ENCODE results near the gene CAPSL.
A peak's percentile ranks its signal among the peaks of the same experiment; 100 is the strongest.
"Not testable (repeated sequence)": the region's sequence is repeated elsewhere in the genome, so short reads cannot be mapped to it uniquely, and the experiment has no call there.

Gene CAPSL

DNA sequence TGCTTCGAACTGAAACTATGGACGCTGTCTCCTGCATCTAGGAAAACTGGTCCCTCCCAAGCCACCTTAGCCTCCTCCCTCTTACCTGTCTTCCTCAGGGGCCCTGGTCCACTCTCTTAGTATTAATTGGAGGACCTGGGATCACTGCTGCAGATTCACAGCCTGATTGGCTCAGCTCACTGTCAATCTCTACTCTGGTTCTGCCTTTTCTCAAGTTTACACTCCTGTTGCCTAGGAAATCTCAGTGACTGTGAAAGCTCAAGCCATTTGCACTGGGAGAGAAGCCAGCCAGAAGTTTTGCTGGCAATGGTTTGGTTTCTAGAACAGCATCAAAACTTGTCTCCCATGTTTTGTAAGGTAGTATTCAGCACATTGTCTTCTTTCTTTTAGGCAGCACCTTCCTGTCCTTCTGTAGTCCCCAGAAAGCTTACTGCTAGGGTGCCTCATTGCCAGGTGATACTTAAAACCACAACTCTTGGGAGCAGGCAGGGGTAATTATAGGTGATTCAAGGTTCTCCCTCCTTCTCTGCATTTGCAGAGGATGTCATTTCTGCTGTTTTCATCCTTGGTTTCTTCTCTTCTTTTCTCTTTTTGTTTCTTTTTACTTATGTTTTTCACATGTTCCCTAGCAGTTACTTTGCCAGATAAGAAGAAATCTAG lies at the start of gene CAPSL:
Gene CAPSL, minus strand, starts transcription at position 55 of the 660 bp plus-strand sequence. CDS start 17,502 bp downstream, outside the sequence.
- no peak for DNase-seq (ENCODE audit: low read depth, low spot score)

DNA sequence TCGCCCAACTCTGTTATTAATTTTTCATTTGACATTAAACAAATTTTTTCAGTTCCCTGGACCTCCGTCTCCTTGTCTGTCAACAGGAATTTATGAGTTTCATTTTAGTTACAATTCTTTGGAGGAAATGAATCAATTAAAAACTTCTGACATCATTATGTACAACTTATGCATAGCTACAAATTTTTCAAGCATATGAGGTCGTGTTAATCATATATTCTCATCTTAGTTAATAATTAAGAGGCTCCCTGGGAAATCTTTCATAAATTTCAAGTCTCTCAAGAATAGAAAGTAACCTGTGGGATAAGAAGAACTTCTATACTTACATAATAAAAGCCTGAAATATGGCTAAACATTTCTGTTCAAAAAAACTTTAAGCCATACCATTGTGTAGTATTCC lies 49.4 kb upstream of the CAPSL start:
- DNase-seq (ENCODE audit: low read depth, low spot score) = no peak

DNA sequence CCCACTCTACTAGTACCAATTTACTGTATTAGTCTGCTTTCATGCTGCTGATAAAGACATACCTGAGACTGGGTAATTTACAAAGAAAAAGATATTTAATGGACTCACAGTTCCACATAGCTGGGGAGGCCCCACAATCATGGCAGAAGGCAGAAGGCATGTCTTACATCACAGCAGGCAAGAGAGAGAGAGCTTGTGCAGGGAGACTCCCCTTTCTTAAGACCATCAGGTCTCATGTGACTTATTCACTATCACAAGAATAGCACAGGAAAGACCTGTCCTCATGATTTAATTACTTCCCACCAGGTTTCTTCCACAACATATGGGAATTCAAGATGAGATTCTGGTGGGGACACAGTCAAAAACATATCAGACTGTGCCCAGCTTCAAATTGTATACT lies 41.3 kb upstream of the CAPSL start:
- DNase-seq (ENCODE audit: low read depth, low spot score) = no peak

DNA sequence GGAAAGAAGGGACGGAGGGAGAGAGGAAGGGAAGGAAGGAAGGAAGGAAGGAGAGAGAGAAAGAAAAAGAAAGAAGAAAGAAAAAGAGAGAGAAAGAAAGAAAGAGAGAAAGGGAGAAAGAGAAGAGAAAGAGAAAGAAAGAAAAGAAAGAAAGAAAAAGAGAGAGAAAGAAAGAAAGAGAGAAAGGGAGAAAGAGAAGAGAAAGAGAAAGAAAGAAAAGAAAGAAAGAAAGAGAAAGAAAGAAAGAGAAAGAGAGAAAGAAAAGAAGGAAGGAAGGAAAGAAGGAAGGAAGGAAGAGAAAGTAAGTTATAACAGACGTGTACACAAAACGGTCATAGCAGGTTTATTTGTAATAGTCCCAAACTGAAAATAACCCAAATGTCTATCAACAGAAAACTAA lies 38.4 kb upstream of the CAPSL start:
- DNase-seq (ENCODE audit: low read depth, low spot score) = not testable (repeated sequence)

DNA sequence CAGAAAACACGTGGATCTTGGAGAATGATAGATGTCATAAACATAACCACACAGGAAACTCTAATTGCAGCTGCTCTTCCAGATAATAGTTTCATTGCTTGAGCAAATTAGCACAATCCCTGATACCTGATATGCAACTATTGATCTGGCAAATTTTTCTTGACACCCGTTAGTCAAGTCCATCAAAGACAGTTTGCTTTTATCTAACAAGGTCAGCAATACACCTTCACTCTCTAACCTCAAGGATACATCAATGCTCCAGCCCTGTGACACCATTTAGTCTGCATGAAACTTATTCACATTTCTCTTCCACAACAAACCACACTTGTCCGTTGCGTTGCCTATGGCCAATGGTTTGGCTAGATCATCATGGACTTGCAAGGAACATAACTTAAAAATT lies 36.1 kb upstream of the CAPSL start:
- no peak for DNase-seq (ENCODE audit: low read depth, low spot score)

DNA sequence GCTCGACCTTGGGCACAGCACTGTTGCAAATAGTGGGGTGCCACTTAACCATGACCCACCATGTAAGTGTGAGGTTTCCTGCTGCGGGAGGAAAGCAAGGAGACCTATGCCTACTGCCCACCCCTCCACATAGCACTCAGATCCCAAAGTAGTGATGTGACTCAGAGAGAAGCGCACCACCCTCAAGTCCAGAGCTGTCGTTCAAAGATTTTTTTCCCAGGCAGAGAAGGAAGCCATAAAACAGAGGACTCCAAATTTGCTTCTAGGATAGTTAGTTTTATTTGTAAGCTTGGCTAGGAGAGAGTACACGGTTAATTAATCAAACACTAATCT lies 33.4 kb upstream of the CAPSL start:
- no peak for DNase-seq (ENCODE audit: low read depth, low spot score)

DNA sequence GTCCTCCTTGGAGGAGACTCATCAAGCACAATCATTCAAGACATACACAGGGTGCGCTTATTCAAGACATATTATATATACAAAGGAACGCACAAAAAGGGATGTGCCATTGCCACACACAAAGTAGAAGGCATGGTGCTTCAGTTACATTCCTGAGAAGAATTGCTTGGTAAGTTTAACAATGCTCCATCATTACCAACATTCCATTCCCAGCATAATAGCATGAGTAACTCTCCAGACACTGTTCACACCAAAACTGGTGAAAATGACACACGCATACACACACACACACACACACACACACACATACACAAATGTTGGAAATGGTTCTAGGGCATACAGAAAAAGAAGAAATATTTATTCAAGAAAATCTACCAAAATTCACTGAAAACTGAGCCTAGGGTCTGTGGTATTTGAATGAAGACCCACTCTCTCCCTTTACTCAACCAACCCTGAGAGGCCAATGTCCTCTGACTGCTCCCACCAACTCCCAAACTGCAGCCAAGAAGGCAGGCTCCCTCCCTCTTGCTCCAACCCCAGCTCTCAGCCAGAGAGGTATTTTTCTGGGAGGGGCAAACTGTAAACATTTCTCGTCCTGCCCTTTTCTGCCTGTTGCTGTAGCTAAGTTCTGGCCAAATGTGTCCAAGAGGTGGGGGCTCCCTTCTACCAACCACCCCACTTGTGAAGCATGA lies 32.9 kb upstream of the CAPSL start:
- DNase-seq (ENCODE audit: low read depth, low spot score) = no peak

DNA sequence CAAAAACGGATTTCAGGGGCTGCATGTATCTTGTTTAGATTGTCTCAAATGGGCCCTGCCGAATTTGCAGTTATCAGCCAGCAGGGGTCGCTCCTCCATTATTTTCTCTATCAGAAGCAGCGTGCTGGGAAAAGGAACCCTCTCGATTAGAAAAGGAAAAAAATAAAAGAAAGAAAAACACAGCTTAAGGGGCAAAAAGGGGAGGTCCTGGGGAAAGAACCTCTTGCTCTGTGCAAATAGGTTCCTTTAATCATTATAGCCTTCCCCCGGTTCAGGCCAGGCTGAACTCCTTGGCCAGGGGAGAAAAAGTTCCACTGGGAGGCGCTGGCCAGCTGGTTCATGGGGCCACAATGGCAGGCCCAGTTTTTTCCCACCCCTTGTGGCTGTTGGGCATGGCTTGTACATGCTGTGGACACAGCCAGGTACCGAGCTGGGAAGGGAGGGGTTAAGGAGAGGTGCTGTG lies 25.0 kb upstream of the CAPSL start:
- DNase-seq (ENCODE audit: low read depth, low spot score) = no peak

DNA sequence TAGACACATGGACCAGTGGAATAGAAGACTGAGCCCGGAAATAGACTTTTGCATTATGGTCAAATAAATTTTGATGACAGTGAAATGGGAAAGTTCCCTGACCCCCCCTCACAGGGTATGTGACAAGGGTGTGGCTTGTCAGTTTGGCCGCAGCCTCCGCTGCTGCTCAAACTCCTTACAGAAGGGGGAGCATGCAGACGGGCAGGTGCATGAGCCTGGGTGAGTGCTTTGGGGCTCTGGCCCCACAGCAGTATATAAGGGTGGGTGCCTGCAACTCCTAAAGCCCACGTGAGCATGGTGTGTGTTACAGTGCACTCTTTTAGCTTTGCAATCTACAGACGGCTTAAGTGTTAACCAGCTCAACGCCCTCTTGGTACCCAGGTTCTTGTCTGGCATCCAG lies 21.9 kb upstream of the CAPSL start:
- DNase-seq (ENCODE audit: low read depth, low spot score) = no peak

DNA sequence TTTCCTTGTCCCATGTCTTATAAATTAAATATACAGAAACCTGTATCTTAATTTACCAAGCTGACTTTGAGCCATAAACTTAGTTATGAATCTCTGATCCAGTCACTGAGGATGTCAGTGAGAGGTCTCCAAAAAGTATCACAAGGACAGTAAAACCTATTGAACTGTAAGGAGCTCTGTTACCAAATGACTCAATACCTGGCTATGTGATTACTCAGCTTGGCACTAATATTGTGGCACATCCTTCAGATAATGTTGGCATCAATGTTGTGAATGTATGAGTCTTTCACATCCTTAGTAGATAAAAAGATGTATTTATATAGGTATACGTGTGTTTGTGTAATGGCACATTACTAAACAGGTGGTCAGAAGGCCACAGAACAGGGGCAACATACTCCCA lies 18.0 kb upstream of the CAPSL start:
- no peak for DNase-seq (ENCODE audit: low read depth, low spot score)

DNA sequence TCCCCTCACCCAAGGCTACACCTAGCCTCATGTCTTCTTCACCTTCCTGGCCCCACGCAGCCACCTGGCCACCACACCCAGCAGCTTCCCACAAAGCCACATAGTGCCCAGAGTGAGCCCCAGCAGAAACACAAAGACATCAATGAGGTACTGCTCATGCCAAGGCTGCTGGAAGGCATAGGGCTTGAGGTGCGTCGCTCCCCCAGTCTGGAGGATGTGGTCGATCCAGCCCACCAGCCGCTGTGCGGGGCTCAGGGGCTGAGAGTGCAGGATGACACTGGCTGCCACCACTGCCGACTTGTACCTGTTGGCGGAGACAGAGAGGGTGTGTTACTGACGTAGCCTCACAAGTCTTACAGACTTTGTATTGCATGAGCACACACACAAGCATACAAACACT lies 15.8 kb upstream of the CAPSL start:
- DNase-seq (ENCODE audit: low read depth, low spot score) = no peak

DNA sequence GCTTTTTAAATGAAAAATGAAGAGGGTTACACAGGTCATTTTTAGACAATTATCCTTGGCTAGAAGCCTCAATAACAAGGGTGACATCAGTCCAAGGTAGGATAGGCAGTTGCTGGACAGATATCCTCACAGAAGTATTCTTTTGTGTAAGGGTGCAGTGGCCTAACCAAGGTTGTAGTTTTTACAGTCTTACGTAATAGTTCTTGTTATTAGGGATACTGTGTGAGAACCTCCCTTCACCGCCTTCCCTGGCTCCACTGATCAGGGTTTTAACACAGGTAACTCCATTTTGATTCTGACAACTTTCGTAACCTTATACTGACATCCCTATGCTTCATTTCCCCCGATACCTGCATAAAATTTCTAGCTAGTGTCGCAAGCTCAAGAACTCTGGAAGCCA lies 8.7 kb upstream of the CAPSL start:
- DNase-seq (ENCODE audit: low read depth, low spot score) = no peak

DNA sequence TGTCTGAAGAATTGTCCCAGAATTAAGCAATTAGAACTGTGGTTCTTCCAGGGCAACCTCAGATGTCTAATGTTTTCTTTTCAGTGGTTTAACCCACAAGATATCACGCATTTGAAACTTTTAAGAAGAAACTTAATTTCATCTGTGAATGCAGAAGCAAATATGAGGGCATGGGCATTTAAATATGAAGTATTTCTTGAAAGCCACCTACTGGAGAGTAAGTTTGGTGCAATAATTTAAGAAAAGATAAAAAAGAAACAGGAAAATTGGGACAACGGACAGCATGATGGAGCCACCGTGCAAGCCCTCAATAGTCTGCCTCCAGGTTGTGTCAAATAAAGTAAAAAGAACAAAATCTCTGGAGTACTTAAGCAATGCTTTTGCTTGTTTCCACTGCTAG lies 1.2 kb upstream of the CAPSL start:
- no peak for DNase-seq (ENCODE audit: low read depth, low spot score)

DNA sequence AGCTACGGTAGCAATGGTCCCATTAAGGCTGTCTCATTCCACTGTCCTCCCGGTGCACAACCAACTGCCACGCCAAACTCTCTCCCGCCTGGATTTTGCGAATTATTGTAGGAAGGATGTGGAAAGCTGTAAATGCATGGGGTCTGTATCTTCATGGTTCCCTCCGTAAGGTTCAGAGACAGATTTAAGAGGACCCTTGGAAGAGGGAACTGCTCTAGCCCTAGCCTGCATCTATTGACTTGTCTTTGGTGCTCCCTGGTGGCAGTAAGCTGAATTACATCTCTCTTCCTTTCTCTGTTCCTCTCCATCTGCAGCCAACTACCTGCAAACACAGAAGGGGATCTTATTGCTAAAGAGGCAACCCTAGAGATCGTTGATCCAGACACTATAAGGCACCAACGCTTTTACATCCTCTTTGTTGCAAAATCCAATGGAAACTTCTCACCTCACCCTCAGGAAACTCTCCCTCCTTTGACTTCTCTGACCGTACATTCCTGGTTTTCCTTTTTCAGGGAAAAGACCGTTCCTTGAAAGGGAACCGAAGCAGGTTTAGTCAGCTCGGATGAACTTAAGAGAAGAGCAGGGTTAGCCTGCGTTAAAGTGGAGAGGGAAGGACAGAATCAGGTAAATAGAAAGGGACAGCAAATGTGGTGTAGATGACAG lies 11.9 kb downstream of the CAPSL start:
- DNase-seq (ENCODE audit: low read depth, low spot score) = peak; percentile 55

DNA sequence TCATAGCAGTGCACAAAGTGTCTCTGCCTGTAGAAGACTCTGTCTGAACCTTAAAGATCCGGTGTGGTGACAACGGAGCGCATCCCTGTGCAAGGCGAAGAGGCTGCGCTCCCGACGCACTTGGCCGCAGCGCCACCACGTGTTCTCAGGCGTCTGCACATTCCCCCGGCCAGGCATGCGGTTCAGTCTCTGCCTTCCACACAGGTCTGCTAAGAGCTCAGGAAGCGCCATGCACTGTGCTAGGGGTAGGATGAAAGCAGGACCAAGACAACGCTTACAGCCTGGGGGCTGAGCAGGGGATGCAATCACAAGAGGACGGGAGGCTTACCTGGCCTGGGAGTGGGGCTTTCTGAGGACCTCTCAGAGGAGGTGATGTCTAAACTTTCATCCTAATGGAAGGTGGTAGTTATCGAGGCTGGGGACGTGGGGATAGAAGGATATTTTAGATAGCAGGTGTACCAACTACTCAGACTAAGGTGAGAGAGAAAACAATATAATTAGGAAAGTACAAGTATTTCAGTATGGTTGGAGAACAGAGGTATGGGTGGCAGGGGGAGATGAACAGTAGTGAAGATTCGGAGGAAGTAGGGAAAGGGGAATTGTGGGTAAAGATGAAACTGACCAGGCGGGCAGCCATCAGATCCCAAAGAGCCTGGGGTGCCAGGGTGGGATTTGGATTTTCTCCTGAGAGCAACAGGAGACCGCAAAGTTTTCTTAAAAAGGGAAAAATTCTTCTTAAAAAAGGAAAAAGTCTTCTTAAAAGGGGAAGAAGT lies 13.3 kb downstream of the CAPSL start:
- peak; percentile 57 for DNase-seq (ENCODE audit: low read depth, low spot score)

DNA sequence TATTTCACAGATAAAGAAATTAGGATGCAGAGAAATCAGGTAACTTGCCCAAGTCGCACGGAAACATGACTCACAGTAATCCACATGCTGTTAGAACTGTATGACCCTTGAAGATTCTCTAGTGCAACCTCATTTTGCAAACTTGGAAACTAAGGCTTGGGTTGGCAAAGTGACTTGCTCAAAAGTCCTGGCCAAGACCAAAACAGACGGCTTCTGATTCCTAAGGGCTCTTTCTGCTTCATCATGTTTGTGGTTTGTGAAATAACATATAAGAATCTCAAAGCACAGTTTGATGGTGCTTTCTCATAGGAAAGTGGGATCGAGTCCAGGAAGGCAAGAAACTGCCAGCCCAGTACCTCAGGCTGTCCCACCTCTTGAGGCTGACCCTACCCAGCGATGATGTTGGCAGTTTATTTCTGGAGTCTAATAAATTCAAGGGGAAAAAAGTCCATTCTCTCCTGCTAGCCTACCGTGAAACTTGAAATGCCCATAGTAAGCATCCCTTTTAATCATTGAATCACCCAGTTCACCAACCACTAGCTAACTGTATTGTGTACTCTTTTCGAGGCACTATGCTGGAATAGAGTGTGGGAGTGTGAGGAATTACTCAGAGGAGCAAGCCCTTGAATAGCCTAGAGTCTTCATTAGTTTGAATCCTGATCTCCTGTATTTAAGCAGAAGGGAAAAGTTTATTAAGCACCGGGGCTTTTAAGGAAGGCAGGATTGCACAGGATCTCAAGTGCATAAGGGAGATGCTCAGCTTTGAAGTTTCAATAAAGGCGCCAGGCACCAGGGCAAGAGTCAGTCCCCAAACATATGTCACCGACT lies 14.1 kb downstream of the CAPSL start:
- DNase-seq (ENCODE audit: low read depth, low spot score) = no peak

DNA sequence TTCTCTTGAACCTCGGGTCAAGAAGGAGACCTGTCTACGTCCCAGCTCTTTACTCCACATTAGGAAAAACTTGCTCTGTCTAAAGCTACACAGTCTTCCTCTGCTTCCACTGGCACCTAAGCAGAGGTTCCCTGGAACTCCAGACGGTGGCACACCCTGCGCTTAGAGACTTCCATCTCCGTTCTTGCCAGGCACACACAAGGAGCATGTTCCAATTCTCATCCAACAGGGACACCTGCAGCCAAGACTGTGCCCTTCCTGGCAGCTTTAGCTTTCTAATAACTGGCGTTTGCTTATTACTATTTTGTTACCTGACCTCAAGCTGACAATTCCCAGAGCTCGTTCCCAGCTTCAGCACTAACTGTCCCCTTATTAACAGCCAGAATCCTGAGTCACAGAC lies 16.0 kb downstream of the CAPSL start:
- DNase-seq (ENCODE audit: low read depth, low spot score) = no peak

DNA sequence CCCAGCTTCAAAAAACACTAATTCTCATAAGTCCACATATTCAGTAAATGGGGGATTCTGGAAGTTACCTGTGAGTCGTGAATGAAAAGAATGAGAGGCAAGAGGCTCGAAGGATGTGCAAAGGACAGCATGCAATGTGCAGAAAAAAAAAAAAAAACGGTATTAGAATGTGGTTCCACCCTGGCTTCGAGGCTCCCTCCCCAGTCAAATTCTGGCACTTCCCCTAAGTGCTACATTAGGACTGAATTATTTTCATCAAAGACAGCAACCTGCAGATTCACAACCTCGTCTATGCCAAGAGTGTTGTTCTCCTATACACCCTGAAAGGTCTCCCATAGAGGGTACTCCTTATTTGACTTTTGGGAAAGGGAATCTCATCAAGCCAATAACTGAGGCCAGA lies 16.5 kb downstream of the CAPSL start:
- DNase-seq (ENCODE audit: low read depth, low spot score) = no peak

DNA sequence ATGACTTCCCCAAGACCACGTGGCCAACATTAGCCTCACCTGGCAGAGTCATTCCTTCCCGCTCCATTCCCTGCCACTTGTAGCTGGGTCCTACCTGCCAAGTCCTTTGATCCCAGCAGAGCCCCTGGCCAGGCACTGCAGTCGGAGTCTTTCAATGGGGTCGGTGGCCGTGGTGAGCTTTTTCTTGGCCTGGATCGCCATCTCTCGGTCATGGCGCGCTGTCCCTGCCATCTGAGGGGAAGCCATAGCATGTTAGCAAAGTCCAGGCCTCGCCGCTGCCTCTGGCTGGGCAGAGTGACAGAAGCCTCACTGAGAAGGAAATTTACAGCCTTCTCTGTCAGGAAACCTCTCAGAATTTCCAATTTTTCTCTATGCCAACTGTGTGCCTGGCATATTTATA lies 17.5 kb downstream of the CAPSL start:
- DNase-seq (ENCODE audit: low read depth, low spot score) = no peak

DNA sequence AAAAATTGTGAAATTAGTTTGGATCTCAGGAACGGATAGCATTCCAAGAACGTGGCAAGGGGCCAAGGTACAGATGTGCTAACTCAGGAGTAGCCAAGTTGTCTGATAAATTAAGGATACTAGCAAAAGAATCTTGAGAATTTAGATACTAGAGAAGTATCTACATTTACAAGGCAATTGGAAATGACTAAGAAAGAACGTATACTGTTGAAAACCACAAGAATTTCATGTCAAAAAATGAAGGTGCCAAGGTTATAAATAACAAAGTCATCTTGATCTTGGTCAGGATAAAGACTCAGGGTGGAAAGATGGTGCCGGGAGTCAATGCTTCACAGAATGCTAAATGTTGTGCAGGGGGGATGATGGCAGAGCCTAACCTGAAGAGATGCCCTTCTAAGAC lies 19.2 kb downstream of the CAPSL start:
- DNase-seq (ENCODE audit: low read depth, low spot score) = no peak

DNA sequence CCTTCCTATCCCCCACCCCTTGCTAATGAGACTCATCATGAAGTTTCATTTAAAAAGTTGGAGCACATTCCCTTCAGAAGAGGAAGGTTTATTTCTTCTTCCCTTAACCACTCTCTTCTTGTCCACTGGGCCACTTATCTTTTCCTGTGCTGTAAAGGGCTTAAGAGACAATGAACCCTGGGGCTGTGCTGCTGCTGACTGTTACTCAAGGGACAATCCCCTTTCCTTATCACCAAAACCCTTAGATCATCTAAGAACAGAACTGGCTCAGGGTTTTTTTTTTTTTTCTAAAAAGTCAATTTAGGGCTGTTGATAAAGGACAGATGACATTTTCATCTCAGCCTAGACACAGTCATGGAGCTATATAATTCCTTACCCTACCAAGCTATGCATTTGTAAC lies 29.6 kb downstream of the CAPSL start:
- no peak for DNase-seq (ENCODE audit: low read depth, low spot score)
